GM23248 (cell line): ENCODE results near the gene NRROS.

ENCODE experiments used
- EZH2 ChIP-seq: fragments of 200-600 bp; sonication (generic); IDR thresholded peaks from 2 replicates; pipeline ENCODE4 v1.6.1; 2018; ENCODE audit warnings: antibody characterized with exemption, mild to moderate bottlenecking; ENCODE audit not compliant: insufficient read depth, poor library complexity, severe bottlenecking
- EZH2phosphoT487 ChIP-seq: fragments of 200-600 bp; sonication (generic); IDR thresholded peaks from 2 replicates; pipeline ENCODE4 v1.6.1; 2018; ENCODE audit warnings: antibody characterized with exemption, moderate library complexity, mild to moderate bottlenecking, low read depth; ENCODE audit not compliant: insufficient read depth

DNA sequence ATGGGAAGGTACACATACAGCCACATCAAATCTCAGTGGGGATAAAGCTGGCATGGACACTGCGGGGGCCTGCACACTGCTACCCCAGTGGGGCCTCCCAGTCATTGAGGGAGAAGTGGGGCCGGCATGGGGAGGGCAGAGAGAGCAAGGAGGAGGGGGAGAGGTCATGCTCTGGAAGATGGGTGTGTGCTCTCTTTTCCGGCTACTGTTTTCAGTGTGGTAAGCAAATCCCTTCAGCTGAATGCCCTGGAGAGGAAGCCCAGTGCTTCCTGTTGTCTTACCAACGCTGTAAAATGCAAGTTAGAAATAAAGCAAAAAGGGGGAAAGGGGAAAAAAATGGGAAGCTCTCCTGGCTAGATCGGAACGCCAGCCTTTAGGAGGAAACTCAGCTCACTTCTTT, 30.8 kb downstream of the NRROS start:
- TF ChIP-seq EZH2phosphoT487, result no peak
- no peak for TF ChIP-seq EZH2
